Measurements from ENCODE around the gene TOMT. TPM values are rescaled to one million over a fixed set of nuclear protein-coding genes. Genes with fewer than 3 reads are reported as not detected.

TOMT gene
- total RNA-seq, 2 experiments from 2014 or later: not detected

DNA sequence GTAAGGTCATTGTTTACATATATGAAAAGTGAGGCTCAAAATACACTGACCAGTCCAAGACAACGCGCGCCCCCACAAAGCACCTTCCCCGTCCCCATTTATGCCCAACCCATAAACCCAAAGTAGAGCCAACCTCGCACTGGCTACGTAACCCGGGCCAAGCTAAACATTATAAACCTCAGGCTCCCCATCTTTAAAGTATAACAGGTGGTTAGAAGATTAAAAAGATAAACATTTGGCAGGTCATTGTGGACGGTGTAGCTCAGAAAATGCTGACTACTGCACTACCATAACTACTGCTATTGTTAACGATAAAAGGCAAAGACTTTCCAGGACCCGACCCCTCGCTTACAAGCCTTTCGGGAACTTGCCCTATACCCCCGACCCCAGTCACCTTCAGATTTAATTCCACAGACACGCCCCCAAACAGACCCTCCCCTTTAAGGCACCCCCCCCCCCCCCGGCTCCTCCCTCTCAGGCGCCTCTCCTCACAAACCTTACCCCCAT is 25.9 kb upstream of the TOMT start:
- Histone ChIP-seq H3K4me3 (ENCODE audit: low read depth, low read length, poor library complexity, severe bottlenecking) (peak overlapping the region; percentile 98), H4K20me1 (ENCODE audit: insufficient read depth, low read length) (peaks cover 4% of the 10 kb centered on the region; the same call in 1 of the 2 replicates), H3K9me2 (ENCODE audit: insufficient read depth, low read length) (no peaks in the 10 kb centered on the region), H3K27ac (ENCODE audit: low read depth, low read length, poor library complexity, severe bottlenecking) (peak overlapping the region; percentile 62), H3K36me3 (ENCODE audit: insufficient read depth, low read length) (peaks cover 21% of the 10 kb centered on the region), H3K4me2 (ENCODE audit: low read length) (peak overlapping the region; percentile 70), H3K9me3 (ENCODE audit: low read length) (no peaks in the 10 kb centered on the region), H3K4me1 (ENCODE audit: insufficient read depth, low read length, poor library complexity, severe bottlenecking) (peaks cover 45% of the 10 kb centered on the region), H3K79me2 (ENCODE audit: insufficient read depth, low read depth, low read length) (peaks cover 52% of the 10 kb centered on the region), H2AFZ (ENCODE audit: low read length) (peak overlapping the region; percentile 44; the same call in 1 of the 2 replicates)
- peak; percentile 14 for DNase-seq (ENCODE audit: low spot score)
- ChIA-PET CTCF (ENCODE audit: unreplicated experiment) (no interaction called here), POLR2A (interaction anchor here (0.7 to 2.4 kb wide), 2 partner anchors 20 to 37 kb away, joined by 6 to 9 read pairs; no protein-coding TSS in a partner anchor)
- intact Hi-C loops (cut with micrococcal nuclease; ENCODE audit: unreplicated experiment): loop anchor here (1.0 kb wide), 2 partner anchors 23 to 42 kb away; partner anchors contain the start of gene LAMTOR1
- TF ChIP-seq CTCF (conservative IDR thresholded peaks at IDR 0.05; ENCODE audit: low read length) (no peak), EZH2phosphoT487 (IDR thresholded peaks at IDR 0.05; ENCODE audit: borderline replicate concordance, low read depth, low read length) (no peak)
- BruUV-seq (replicated peaks): no TSS peak

DNA sequence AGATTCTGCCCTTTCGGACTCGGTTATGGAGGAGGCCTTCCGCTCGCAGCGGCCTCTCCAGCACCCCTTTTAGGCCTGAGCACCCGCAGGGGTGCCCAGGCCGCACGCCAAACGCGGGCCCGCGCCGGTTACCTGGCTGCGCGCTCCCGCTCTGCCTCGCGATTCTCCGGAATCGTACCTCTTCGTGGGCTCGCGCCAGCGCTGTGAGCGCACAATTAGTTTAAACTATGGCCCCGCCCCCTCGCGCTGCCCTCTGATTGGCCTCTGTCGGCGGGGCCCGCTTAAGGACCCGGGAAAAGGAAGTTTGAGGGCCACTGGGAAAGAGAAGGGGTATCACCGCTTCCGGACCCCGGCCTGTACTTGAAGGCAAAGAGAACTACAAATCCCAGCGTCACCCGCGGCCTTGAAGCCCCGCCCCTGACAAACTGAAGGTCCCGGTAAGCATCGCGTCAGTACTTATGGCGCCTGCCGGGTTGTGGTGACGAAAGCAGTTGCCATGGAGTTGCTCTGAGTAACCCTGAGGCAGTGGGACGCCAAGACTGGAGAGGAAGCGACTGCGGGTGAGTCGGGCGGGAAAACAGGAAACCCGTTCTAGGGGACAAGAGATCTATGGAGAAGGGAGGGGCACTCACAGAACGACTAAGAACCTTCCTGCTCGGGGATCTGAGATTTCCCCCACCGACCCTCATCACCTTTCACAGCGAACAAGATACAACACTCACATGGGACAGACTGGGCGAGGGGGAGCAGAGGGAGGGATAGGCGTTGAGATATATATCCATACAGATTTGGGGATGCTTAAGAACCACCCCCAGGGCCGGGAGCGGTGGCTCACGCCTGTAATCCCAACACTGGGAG is 25.2 kb upstream of the TOMT start, which contains the start of the genes LRRC51 and NUMA1:
TSS of gene LRRC51 (plus strand) at position 525 of the 858 bp plus-strand sequence. CDS start 8,234 bp downstream, outside the sequence.
TSS of gene NUMA1 (minus strand) at position 217 of the 858 bp plus-strand sequence. CDS start 44,599 bp downstream, outside the sequence.
- DNase-seq (ENCODE audit: low spot score): peak; percentile 99
- intact Hi-C loops (cut with micrococcal nuclease; ENCODE audit: unreplicated experiment): loop anchor here (1.0 kb wide), 2 partner anchors 23 to 42 kb away; partner anchors contain the start of gene LAMTOR1
- Histone ChIP-seq H3K4me1 (ENCODE audit: insufficient read depth, low read length, poor library complexity, severe bottlenecking) (peaks cover 40% of the 10 kb centered on the region), H2AFZ (ENCODE audit: low read length) (peak within 1 kb of the TSS; percentile 79), H3K9me3 (ENCODE audit: low read length) (no peaks in the 10 kb centered on the region), H3K36me3 (ENCODE audit: insufficient read depth, low read length) (peaks cover 16% of the 10 kb centered on the region), H3K79me2 (ENCODE audit: insufficient read depth, low read depth, low read length) (peaks cover 45% of the 10 kb centered on the region), H3K27ac (ENCODE audit: low read depth, low read length, poor library complexity, severe bottlenecking) (peak within 1 kb of the TSS; percentile 62), H3K4me2 (ENCODE audit: low read length) (peak within 1 kb of the TSS; percentile 79), H4K20me1 (ENCODE audit: insufficient read depth, low read length) (peaks cover 4% of the 10 kb centered on the region; the same call in 1 of the 2 replicates), H3K9me2 (ENCODE audit: insufficient read depth, low read length) (no peaks in the 10 kb centered on the region), H3K4me3 (ENCODE audit: low read depth, low read length, poor library complexity, severe bottlenecking) (peak within 1 kb of the TSS; percentile 98)
- CTCF ChIA-PET (ENCODE audit: unreplicated experiment): interaction anchor here (1.5 kb wide), 1 partner anchor 11 kb away, joined by 6 read pairs; no protein-coding TSS in a partner anchor
- BruUV-seq (replicated peaks): no TSS peak
- TF ChIP-seq EZH2phosphoT487 (IDR thresholded peaks at IDR 0.05; ENCODE audit: borderline replicate concordance, low read depth, low read length) (no peak), CTCF (conservative IDR thresholded peaks at IDR 0.05; ENCODE audit: low read length) (no peak)
- POLR2A ChIA-PET: interaction anchor here (1.6 to 2.4 kb wide), 2 partner anchors 20 to 38 kb away, joined by 3 to 9 read pairs; no protein-coding TSS in a partner anchor

Data from OCI-LY7 (cell line).